ENCODE results near the gene ZNF628.

ZNF628 gene

DNA sequence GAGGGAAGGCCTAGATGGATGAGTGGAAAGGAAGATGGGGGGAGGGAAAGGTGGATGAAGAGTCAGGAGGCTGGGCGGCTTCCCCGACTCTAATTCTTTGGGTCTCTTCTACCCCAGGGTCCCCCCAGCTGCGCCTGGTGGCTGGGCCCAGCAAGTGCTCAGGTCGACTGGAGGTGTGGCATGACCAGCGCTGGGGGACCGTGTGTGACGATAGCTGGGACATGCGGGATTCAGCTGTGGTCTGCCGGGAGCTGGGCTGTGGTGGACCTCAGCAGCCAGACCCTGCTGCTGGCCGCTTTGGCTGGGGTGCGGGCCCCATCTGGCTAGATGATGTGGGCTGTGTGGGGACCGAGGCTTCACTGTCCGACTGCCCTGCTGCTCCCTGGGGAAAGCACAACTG is 21.3 kb downstream of the ZNF628 start:
- no peak for DNase-seq

DNA sequence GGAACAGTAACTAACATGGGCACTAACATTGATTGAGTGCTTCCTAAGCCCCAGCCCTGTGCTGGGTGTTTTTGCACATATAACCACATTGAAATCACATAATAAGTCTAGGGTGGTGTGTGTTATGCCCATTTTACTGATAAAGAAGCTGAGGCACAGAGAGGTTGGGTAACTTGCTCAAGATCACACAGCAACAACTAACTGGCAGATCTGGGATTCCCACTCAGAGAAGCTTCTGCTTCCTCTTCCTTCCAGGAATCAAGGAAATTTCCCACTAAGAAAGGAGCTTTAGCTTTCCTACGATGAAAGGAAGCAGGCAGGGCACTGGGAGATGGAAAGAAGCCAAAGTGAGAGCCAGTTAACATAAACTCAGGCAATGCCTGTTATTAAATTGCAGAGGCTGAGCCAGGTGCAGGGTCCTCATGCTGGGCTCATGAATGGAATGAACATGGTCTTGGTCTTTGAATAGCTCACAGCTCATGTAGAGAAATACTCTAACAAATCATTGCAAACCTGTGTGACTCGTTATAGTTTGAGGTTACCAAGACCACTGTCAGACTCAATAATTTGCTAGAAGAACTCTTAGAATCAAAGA is 21.9 kb downstream of the ZNF628 start:
- no peak for DNase-seq

DNA sequence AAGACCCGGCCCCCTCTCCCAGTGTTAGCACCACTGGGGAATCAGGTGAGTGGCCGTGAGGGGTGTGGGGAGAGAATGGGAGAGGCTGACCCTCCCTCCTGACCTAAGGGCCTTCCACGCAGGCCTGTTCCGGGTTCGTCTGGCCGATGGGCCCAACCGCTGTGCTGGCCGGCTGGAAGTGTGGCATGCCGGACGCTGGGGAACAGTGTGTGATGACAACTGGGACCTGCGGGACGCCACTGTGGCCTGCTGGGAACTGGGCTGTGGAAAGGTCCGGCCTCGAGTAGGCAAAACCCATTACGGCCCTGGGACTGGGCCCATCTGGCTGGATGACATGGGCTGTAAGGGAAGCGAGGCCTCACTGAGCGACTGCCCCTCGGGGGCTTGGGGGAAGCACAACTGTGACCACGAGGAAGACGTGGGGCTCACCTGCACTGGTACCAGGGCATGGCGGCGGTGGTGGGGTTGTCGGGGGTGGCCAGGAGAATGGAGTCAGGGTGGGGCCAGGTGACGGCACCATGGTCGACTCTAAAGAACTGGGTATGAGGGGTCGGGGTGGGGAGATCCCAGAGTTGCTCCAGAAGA is 24.0 kb downstream of the ZNF628 start:
- no peak for DNase-seq

DNA sequence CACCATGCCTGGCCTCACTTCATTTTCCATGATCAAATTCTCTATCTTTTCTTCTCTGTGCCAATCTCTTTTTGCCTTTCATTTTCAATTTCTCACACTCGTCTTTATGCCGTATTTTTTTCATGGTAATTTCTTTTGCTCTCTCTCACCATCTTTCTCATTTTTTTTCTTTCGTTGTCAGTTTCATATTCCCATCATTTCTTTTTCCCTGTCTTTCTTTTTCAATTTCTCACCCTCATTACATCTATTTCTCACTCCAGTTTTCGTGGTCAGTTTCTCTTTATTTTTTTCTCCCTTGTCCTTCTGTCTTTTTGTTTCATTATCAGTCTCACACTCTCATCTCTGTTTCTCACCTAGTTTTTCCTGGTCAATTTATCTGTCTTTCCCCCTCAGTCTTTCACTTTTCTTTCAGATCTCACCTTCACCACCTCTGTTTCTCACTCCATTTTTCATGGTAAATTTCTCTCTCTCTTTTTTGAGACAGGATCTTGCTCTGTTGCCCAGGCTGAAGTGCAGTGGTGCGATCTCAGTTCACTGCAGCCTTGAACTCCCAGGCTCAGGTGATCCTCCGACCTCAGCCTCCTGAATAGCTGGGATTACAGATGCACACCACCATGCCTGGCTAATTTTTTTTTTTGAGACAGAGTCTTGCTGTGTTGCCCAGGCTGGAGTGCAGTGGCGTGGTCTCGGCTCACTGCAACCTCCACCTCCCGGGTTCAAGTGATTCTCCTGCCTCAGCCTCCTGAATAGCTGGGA is 26.0 kb downstream of the ZNF628 start:
- no peak for DNase-seq

DNA sequence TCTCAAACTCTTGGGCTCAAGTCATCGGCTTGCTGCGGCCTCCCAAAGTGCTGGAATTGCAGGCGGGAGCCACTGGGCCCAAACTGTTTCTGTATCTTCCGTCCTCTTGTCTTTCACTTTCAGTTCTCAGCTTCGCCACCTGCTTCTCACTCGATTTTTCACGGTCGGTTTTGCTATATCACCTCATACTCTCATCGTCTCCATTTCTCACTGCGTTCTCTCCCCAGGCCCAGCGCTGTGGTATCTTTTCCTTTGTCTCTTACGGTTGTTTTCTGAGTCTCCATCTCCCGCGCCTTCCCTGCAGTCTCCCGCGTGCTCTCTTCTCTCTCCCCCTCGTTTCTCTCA is 26.7 kb downstream of the ZNF628 start:
- no peak for DNase-seq

DNA sequence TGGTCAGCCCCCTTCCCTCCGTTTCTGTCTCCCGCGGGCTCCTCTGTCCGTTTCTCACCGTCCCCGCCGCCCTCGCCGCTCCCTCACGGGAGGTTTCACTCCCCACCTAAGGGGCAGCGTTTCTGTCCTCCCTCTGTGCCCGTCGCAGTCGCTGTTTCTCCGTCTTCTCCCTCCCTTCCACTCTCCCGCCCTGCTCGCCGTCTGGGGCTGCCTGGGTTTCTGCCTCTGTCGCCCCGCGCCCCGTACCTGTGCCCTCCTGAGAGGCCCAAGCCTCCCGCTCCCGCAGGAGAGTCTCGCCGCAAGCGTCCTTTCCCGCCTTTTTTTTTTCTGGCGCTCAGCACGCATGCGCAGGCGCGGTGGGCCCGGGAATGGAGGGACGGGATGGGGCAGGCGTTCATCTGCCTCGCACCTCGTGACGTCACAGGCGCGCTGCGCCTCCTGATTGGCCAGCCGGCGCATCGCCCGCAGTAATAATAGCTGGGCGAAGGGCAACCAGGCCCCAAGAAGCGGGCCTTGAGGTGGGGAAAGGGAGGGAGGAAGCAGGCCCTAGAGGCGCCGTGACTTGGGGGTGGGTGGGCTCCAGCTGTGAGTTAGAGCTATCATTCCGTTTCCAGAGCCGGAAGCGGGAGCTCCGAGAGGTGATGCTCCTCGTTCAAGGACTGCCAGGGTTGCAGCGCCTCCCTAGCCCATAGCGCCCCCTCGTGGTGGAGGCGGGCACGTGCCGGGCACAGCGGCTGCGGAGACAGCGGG is 27.3 kb downstream of the ZNF628 start:
- peak; percentile 91 to 93 for DNase-seq

DNA sequence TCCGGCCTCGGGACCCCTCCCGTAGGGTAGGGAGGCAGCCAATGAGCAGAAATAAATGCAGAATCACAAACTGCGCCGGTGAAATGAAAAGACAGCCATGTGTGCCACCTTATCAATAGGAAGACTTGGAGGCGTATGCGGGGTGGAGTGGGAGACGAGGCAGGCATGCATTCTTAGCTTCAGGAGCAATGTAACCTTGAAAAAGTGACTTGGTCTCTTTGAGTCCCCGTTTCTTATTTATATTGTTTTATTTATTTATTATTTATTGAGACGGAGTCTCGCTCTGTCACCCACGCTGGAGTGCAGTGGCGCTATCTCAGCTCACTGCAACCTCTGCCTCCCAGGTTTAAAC is 27.8 kb downstream of the ZNF628 start:
- no peak for DNase-seq

DNA sequence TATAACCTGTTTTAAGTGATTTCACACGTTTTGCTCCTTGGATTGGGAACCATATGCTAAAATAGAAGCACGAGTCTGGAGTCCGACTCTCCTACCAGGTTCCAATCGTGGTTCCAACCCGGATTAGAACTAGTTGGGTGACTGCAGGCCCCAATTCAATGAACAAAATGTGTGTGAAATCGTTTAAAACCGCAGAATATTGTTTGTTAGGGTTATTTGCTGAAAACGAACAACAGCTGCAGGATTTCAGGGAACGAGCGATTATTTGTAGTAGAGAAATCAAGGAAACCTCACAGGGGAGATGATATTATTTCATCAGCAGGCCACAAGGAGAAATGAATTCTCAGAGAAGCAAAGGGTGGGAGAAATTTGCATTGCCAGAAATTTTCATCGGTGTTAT is 28.6 kb downstream of the ZNF628 start:
- no peak for DNase-seq

DNA sequence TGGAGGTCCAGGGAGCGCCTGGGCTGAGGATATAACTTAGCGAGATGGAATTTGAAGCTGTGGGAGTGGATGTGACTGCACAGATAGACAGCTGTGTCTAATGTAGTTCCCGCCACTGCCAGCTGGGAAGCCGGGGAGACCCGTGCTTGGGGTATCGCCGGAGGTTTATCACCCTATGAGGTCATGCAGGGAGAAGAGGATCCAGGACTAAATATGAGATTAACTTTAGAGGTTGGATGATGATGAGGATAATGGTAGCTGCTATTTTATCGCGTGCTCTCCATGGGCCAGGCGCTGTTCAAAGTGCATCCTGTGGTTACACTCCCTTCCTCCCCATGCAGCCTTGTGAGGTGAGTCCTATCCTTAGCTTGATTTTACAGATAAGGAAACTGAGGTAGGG is 31.7 kb downstream of the ZNF628 start:
- DNase-seq = no peak

DNA sequence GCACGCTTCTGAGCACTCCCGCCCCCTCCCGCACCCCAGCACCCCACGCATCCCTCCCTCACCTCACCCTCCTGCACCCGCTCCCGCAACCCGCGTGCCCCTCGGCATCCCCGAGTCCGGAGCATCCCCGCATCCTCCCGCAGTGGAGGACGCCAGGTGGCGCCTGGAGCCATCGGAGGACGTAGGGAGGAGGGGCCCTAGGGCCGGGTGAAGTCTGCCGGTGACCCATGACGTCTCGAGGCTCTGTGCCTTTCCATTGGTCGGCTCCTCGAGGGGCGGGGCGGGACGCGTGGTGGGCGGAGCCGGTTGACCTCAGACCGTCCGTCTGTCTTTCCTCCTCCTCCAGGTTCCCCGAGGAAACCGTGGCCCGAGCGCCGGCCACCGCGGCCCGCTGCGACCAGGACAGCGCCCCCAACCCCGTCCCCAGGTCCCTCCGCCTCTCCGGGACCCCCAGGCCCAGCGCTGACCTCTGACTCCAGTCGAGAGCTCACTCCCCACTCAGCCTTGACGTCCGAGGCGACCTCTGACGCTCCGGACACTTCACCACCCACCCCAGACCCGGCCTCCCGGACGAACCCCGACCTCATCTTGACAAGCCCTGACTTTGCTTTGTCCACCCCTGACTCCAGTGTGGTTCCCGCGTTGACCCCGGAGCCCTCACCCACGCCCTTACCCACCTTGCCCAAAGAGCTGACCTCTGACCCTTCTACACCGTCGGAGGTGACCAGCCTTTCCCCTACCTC is 40.6 kb downstream of the ZNF628 start:
- DNase-seq = peak; percentile 90 to 91

DNA sequence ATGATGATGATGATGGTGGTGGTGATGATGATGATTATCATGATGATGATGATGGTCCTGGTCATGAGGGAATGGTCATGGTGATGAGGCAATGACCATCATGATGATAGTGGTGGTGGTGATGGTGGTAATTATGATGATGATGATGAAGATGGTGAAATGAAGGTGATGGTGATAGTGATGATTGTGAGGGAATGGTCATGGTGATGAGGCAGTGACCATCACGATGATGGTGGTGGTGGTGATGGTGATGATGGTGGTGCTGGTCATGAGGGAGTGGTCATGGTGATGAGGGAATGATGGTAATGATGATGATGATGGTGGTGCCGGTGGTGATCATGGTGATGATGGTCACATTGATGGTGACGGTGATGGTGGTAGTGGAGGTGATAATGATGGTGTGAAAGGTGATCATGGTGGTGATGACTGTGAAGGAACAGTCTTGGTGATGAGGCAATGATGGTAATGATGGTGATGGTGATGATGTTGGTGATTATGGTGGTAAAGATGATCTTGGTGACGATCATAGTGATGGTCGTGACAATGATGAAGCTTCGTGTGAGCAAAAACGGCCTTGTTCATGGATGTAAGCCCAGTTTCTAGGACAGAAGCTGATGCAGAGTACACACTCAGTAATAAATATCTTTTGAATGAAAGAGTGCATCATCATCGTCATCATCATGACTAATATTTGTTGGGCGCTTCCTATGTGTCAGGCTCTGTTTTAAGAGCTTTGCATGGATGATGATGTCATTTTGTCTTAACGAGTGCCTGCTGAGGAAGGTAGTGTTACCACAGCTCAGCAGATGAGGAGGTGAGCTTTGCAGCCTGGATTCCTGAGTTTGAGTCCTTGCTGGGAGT is 43.3 kb downstream of the ZNF628 start:
- no peak for DNase-seq

DNA sequence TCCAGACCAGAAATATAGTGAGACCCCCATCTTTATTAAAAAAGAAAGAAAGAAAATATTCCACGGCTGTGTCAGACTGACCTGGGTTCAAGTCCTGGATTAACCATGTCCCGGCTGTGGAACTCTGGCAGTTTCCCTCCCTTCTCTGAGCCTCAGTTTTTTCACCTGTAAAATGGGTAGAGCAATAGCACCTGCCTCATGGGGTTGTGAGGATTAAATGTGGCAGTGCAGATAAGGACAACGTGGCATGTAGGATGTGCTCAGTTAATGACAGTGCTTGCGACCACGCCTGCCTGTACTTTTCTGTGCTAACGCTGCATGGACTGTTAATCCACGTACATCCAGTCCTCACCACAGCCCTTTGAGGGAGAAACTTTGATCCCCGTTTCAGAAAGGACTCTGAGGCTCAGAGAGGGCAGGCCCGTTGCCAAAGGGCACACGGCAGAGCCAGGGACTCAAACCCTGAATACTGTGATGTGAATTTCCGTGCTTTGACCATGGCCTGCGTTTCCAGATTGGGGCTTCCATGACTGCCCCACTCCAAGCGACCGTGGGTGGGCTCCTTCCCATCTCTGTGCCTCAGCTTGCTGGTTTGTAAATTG is 44.4 kb downstream of the ZNF628 start:
- no peak for DNase-seq

DNA sequence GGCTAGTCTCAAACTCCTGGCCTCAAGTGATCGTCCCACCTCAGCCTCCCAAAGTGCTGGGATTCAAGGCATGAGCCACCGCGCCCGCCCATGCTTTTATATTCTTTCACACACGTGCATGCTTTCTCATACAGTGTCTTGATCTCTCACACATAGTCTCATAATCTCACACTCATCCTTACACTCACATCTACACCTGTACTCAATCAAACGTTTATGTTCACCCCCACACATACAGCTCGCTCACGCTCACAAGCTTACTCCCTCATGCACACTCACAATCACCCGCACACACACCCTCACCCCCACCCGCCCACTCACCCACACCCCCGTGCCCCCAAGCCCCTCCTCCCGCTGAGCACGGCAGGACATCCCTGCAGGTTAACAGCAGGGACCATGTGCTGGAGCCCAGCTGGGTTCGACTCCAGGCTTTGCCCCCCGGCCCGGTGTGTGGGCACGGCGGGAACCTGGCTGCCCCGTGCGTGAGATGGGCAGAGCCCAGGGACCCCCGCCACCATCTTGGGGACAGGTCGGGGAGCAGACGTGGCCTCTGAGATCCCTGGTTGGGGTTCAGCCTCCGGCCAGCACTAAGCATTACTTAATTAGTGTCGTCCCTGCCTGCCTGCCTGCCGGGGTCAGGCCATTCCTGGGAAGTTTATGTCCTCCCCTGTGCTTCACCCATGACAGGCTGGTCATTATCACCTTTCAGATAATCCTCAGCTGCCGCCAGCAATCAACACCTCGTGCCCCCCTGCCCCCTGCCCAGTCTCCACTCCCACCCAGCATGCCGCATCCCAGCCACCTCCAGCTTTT is 49.1 kb downstream of the ZNF628 start:
- no peak for DNase-seq

DNA sequence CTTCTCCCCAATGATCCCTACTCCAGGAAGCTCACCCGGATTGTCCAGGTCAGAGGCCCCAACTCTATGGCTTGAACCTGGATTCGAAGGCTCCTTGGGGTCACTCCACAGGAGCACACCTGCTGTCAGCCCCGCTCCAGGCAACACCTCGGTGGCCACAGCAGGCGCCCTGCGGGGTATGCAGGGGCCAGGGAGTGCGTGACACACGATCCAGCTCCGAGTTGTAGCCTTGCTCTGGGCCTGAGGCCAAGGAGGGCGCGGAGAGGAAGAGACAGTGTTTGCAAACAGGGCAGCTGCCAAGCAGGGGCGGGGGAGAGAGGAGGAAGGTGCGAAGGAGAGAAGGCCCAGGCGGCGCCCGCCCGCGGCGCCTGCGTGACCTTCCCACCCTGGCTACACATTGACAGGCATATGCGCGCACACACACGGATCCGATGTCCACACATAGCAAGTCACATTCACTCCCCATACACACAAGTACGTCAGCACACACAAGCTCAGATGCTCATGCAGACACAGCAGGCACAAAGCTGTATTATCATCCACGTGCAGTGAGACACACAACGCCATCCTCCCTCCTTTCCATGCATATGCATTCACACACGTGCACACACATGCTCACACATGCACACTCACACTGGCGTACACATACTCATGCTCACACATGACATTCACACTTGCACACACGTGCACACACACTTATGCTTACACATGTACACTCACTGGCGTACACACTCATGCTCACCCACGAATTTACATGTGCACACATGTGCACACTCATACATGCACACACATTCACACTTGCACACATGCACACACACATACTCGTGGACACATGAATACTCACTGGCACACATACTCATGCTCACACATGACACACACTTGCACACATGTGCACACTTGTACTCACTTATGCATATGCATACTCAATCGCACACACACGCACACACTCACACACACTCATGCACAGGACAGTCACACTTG is 50.1 kb downstream of the ZNF628 start:
- no peak for DNase-seq

DNA sequence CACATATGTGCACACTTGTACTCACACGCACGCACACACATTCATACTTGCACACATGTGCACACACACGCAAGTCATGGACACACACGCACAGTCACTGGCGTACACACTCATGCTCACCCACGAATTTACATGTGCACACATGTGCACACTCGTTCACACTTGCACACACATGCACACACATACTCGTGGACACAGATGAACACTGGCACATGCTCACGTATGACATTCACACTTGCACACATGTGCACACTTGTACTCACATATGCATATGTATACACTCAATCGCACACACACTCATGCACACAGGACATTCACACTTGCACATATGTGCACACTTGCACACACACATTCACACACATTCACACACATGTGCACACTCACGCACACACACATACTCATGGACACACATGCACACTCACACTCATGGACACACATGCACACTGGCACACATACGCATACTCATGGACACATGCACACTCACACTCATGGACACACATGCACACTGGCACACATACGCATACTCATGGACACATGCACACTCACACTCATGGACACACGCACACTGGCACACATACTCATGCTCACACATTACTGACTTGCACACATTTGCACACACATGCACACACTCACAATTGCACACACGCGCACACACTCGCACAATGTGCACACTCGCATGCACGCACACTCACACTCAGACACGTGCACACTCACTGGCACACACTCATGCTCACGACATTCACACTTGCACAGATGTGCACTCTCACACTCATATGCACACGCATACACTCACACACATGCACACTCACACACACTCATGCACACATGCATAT is 51.0 kb downstream of the ZNF628 start:
- DNase-seq = no peak

DNA sequence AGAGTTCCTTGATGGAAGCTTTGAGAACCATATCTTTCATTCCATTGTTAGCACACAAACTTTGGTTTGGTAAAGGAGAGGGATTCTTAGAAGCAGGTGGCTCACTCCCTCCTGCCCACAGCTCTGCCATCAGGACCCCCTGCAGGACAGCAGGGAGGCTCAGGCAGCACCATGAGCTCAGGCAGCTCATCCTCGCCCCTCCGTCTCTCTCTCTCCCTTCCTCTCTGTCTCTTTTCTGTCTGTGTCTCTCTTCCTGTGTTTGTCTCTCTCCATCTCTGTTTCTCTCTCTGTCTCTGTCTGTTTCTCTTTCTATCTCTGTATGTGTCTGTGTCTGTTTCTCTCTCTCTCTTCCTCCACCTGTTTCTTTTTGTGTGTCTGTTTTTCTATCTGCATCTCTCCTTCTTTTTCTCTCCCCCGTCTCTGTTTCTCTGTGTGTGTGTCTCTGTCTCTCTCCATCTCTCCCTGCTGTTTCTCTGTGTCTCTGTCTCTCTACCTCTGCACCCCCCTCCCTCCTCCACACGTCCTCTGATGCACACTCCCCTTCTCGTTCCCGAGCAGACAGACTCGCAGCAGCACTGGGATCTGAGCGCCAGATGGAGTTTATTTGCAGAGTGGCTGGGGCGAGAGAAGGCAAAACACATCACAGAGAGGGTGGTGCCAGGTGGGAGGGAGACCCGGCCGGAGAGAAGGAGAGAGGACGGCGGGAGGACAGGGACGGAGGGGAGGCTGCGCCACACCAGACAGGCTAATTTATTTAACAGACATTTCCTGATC is 51.8 kb downstream of the ZNF628 start:
- no peak for DNase-seq

DNA sequence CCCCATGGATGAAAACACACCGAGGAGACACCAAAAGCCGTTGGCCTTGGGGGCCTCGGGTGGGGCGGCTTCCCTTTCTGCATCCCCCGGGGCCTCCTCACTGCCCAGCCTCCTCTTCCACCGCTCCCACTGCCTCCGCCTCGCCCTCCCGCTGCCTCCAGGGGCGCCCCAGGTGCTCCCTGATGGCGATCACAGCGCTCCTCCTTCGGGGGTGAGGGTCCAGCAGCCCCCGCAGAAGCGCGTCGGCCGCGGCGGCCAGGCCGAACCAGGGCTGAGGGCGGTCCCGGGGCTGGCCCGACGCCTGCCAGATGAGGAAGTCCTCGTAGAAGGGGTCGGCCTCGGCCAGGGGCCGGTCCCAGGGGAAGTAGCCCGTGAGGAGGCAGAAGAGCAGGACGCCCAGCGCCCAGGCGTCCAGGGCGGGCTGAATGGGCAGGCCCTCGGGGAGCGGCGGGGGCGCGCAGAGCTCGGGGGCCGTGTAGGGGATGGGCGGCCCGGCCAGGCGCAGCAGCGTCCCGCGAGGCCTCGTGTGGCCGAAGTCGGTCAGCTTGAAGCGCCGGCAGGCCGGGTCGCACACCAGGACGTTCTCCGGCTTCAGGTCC is 53.3 kb downstream of the ZNF628 start:
- no peak for DNase-seq

All from activated CD4-positive, alpha-beta T cell treated with anti-CD3 and anti-CD28 coated beads for 4 hours (primary cell).